Small intestine (tissue), 7 donors: ENCODE results near the gene RNF19B. TPM values are rescaled to one million over a fixed set of nuclear protein-coding genes. Genes with fewer than 3 reads are reported as not detected.
A peak's percentile ranks its signal among the peaks of the same experiment; 100 is the strongest.

Source experiments
- DNase-seq, 2 donors: peaks; one replicate each; pipeline versions ENCODE4 v3.0.0 to v3.0.0-alpha.2; 2013
- FAIRE-seq: peaks from 2 replicates; lab custom pipeline; 2012; peaks lifted over from hg19 to GRCh38; lab: Jason Lieb, UNC
- H3K27ac ChIP-seq, 3 donors: one replicate each; pipeline ENCODE4 v1.5.1; 2013; ENCODE audit warnings: low read length in 2 of 3, mild to moderate bottlenecking in 2 of 3, control low read depth in 1 of 3, inconsistent platforms in 1 of 3, low read depth in 1 of 3, moderate library complexity in 1 of 3
- H3K27me3 ChIP-seq, 3 donors: one replicate each; pipeline ENCODE4 v1.6.1; 2013; ENCODE audit warnings: low read length in 3 of 3, inconsistent platforms in 1 of 3; ENCODE audit not compliant: control insufficient read depth in 3 of 3, insufficient read depth in 3 of 3
- H3K36me3 ChIP-seq, 3 donors: one replicate each; pipeline ENCODE4 v1.6.1; 2013; ENCODE audit warnings: low read length in 3 of 3, inconsistent platforms in 1 of 3, low read depth in 1 of 3, mild to moderate bottlenecking in 1 of 3, moderate library complexity in 1 of 3; ENCODE audit not compliant: control insufficient read depth in 3 of 3, insufficient read depth in 2 of 3
- H3K4me1 ChIP-seq, 3 donors: one replicate each; pipeline ENCODE4 v1.6.1; 2013; ENCODE audit warnings: low read length in 2 of 3, inconsistent platforms in 1 of 3, low read depth in 1 of 3, mild to moderate bottlenecking in 1 of 3, moderate library complexity in 1 of 3; ENCODE audit not compliant: control insufficient read depth in 3 of 3, insufficient read depth in 2 of 3
- H3K4me3 ChIP-seq, 3 donors: one replicate each; pipeline ENCODE4 v1.5.1; 2013; ENCODE audit warnings: low read length in 3 of 3, control low read depth in 1 of 3, inconsistent platforms in 1 of 3, low read depth in 1 of 3, mild to moderate bottlenecking in 1 of 3, moderate library complexity in 1 of 3
- H3K9me3 ChIP-seq, 2 donors: one replicate each; pipeline ENCODE4 v1.6.1; 2013; ENCODE audit warnings: low read depth in 1 of 2, low read length in 1 of 2; ENCODE audit not compliant: control insufficient read depth in 2 of 2, insufficient read depth in 1 of 2
- WGBS, 3 donors: extraction: QIAGEN DNeasy Blood & Tissue Kit; methylation state at CpG; one replicate each; pipeline ENCODE4 v1.1.7; 2013; 5-methylcytosine and 5-hydroxymethylcytosine counted together
- polyA plus RNA-seq, 4 donors: library from polyadenylated mRNA; stranded (reverse) in 3 of 4; unstranded in 1 of 4; fragments of 200-250 nt in 3 of 4; fragments of 120-200 nt in 1 of 4; gene quantifications; one replicate each; pipeline versions ENCODE4 v1.2.1 to v1.2.3, GENCODE V29; 2013
- donor health status: healthy with polysubstance abuse.
- donor health status: control.
- donor health status: control.
- donor health status: Bipolar disorder and iron deficiency.
- donor health status: healthy.

Gene RNF19B
- polyA plus RNA-seq, 4 donors: 20.8 to 29.2 (median 28.9) TPM

DNA sequence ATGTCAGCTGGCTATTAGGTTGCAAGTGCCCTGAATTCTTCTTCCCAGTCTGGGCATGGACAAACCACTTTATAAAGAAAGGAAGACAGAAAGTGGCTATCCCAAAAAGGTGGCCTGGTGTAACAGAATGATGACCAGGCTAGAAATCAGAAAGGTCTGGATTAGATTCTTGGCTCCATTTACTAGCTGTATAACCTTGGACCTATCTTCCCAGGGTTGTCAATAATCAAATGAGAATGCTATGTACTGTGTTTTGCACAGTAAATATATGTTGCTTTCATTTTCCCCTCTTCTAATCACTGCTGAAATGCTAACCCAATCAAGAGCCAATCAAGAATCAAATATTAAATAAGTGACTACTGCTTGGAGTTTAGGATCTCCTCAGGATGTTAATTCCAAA, 20.4 kb downstream of the RNF19B start:
- FAIRE-seq: no peak
- peaks cover 17 to 52% (median 51%) of the 10 kb centered on the region in 3 donors for H3K36me3 ChIP-seq

DNA sequence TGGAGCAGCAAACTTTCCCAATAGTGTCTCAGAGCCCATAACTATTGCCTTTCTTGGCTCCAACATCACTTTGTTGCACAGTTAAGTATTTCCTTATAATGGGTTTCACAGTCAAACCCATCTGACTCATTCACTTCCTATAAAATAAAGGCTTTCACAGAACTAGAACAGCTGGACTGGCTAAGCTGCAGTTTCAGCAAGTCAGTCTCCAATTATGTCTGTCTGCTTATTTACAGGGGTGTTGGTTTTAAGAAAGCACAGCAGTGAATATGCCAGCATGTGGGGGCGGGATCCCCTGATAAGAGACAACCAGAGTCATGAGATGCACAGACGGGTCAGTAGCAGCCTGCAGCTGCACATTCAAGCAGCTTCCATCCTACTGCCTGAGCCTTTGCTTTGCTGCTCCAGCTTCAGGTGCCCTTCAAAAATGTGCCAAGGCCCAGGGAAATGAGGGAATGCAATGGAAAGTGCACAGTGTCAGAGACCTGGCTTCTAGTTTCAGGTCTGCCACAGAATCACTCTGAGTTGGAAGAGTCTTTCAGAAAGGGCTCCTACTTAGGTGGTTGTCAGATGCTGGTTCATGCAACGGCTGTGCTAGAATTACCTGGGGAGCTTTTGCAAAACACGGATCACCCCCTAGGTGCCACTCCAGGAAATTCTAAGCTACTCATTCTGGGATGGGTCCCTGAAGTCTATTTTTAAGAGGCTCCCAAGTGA, 24.8 kb downstream of the RNF19B start:
- Histone ChIP-seq H3K4me1 (peaks cover 3 to 58% (median 9%) of the 10 kb centered on the region in 3 donors), H3K27me3 (no peaks in the 10 kb centered on the region), H3K36me3 (peaks cover 20 to 65% (median 37%) of the 10 kb centered on the region in 3 donors), H3K9me3 (no peaks in the 10 kb centered on the region), H3K27ac (peak overlapping the region; percentile 2 to 47 (median 29)), H3K4me3 (no peak overlapping the region)
- DNase-seq (peak; percentile 58 to 63), FAIRE-seq (no peak)
- WGBS, 3 donors: 43 to 64% (median 53%) methylated on average over 4 of the region's 4 CpGs

More for the DNA sequence above, 20.4 kb downstream of the RNF19B start:
- Histone ChIP-seq H3K4me3 (no peak overlapping the region), H3K27ac (no peak overlapping the region), H3K9me3 (no peaks in the 10 kb centered on the region), H3K27me3 (no peaks in the 10 kb centered on the region), H3K4me1 (peaks cover 3 to 52% (median 12%) of the 10 kb centered on the region in 3 donors)
- no peak for DNase-seq

DNA sequence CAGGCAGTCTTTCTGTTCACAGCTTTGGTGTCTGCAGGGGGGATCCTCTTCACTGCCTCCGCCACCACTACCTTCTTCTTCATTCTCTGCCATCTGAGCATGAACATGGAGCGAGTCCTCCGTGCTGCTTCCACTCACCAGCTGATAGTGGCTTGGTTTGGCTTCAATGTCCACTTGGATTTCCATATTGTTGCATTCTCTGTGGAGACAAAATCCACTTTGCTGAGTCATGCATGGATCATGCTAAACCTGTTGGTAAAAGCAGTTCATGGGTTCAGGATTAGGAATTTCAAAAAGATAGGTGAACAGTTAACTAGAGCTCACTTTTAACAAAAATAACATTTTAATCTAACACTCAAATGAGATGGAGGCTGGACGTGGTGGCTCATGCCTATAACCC, 27.5 kb downstream of the RNF19B start:
- FAIRE-seq: no peak
- DNase-seq: peak in 1 of 2 donors; percentile 21
- Histone ChIP-seq H3K4me3 (no peak overlapping the region), H3K36me3 (peaks cover 9 to 48% (median 15%) of the 10 kb centered on the region in 3 donors), H3K4me1 (peaks cover 3 to 72% (median 9%) of the 10 kb centered on the region in 3 donors), H3K27me3 (no peaks in the 10 kb centered on the region), H3K27ac (peak overlapping the region; percentile 78 to 94 (median 81)), H3K9me3 (no peaks in the 10 kb centered on the region)
- 92 to 97% (median 93%) methylated on average over 4 of the region's 4 CpGs for WGBS, 3 donors

DNA sequence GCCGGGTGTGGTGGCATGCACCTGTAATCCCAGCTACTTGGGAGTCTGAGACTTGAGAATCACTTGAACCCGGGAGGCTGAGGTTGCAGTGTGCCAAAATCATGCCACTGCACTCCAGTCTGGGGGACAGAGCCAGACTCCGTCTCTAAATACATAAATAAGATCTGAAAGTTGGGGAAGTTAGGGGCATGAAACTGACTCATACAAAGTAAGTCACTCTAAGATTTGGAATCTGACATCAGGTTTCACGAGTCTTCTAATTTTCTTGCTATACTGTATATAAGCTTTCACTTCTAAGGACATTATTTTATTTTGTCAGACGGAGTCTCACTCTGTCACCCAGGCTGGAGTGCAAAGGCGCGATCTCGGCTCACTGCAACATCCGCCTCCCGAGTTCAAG, 30.1 kb downstream of the RNF19B start:
- Histone ChIP-seq H3K27ac (peak overlapping the region; percentile 75 to 94 (median 77)), H3K27me3 (no peaks in the 10 kb centered on the region), H3K9me3 (no peaks in the 10 kb centered on the region), H3K4me3 (no peak overlapping the region), H3K4me1 (peaks cover 0 to 52% (median 4%) of the 10 kb centered on the region in 3 donors), H3K36me3 (peaks cover 6 to 29% (median 8%) of the 10 kb centered on the region in 3 donors)
- FAIRE-seq (no peak), DNase-seq (no peak)
- WGBS, 3 donors: 82 to 88% (median 83%) methylated on average over 10 of the region's 10 CpGs

DNA sequence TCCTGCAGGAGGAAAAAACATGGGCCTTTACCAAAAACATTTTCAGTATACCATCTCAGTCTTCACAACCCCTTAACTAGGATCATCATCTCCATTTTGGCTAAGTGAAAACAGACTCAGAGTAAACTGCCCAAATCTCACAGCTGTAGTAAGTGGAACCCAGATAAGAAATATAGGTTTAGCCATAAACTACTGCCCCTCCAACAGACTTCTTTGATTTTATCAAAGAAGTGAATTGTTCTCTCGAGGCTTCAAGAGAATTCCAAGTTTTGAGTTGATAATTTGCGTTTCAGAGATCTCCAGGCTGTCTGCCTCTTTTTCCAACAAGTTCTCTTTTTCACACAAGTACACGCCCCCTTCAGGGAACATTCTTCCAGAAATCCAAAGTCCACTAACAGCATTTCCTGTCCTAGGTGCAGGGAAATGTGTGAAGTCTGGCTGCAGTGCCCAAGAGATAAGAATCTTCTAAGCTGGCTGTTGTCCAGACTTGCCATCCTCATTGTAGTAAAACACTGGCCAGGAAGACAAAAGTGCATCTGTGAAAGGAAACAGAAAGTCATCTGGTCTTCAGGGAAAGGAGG, 30.8 kb downstream of the RNF19B start:
- 12 to 46% (median 25%) methylated on average over 3 of the region's 3 CpGs for WGBS, 3 donors
- no peak overlapping the region for H3K4me3 ChIP-seq
- H3K36me3 ChIP-seq: peaks cover 6 to 24% (median 8%) of the 10 kb centered on the region in 3 donors
- no peaks in the 10 kb centered on the region for H3K9me3 ChIP-seq
- H3K27ac ChIP-seq: peak overlapping the region; percentile 75 to 94 (median 79)
- DNase-seq (peak; percentile 94 to 99), FAIRE-seq (no peak)
- H3K27me3 ChIP-seq: no peaks in the 10 kb centered on the region
- peaks cover 0 to 45% (median 4%) of the 10 kb centered on the region in 3 donors for H3K4me1 ChIP-seq

DNA sequence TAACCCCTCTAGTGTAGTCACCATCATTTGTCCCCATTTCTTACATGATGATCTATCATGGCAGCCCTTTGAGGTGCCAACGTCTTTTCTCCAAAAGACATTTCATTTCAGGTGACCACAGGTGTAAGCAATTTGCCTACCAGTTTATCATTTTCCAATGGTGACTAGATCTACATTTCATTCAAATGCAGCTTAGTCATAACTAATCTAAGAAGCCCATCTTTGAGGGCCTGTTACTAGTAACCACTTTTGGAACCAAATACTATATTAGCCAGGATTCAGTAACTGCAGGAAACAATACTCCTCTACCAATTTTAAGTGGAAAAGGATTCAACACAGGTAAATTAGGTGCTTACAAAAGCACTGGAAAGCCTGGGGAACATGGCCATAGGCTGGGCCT, 32.8 kb downstream of the RNF19B start:
- H3K4me3 ChIP-seq: no peak overlapping the region
- WGBS, 3 donors: 90 to 93% (median 91%) methylated on average over 1 of the region's 1 CpG
- peaks cover 0 to 35% (median 1%) of the 10 kb centered on the region in 3 donors for H3K4me1 ChIP-seq
- DNase-seq (no peak), FAIRE-seq (no peak)
- no peaks in the 10 kb centered on the region for H3K9me3 ChIP-seq
- no peaks in the 10 kb centered on the region for H3K27me3 ChIP-seq
- H3K27ac ChIP-seq: no peak overlapping the region
- H3K36me3 ChIP-seq: peaks cover 2 to 14% (median 5%) of the 10 kb centered on the region in 3 donors

DNA sequence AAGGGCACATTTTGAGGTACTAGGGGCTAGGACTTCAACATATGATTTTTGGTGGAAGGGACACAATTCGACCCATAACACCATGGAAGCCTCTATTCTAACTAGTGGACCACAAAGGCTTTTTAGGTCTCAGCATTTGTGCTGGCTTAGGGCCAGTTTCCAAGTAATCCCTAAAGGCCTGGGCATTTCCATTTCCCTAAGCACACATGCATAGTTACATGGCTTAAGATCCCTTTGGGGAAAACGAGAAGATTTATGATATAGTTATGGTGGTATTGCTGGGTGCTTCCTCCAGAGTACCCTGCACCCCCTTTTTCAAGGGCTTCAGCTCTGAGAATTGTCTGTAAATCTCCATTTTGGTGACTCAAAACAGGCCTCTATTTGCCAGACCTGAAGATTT, 35.2 kb downstream of the RNF19B start:
- Histone ChIP-seq H3K27me3 (no peaks in the 10 kb centered on the region), H3K36me3 (peaks cover 0 to 1% (median 0%) of the 10 kb centered on the region in 3 donors), H3K27ac (no peak overlapping the region), H3K4me3 (no peak overlapping the region), H3K9me3 (no peaks in the 10 kb centered on the region), H3K4me1 (peaks cover 0 to 30% (median 0%) of the 10 kb centered on the region in 3 donors)
- 76 to 88% (median 81%) methylated on average over 2 of the region's 2 CpGs for WGBS, 3 donors
- DNase-seq (no peak), FAIRE-seq (no peak)

DNA sequence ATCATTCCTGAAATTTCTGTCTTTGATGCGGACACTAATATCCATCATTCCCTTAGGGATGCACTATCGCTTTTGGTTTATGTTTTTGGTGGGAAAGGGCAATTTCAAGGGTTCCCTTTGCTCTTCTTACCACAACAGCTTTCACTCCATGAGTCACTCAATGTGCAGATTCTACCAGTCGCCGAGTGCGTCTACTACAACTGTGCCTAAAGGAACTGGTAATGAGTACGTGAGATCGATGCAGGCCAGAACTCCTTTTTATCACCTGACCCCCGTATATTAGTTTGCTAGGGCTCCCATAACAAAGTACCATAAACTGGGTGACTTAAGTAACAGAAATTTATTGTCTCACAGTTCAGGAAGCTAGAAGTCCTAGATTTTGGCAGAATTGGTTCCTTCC, 35.9 kb downstream of the RNF19B start:
- no peak for FAIRE-seq
- H3K4me3 ChIP-seq: no peak overlapping the region
- no peak for DNase-seq
- H3K27me3 ChIP-seq: no peaks in the 10 kb centered on the region
- peaks cover 0 to 28% (median 0%) of the 10 kb centered on the region in 3 donors for H3K4me1 ChIP-seq
- WGBS, 3 donors: 85 to 91% (median 91%) methylated on average over 8 of the region's 8 CpGs
- H3K27ac ChIP-seq: no peak overlapping the region
- no peaks in the 10 kb centered on the region for H3K9me3 ChIP-seq
- H3K36me3 ChIP-seq: no peaks in the 10 kb centered on the region
